Measurements from ENCODE around the gene RB1. TPM values are rescaled to one million over a fixed set of nuclear protein-coding genes. Genes with fewer than 3 reads are reported as not detected.

RB1 gene
- total and polyA plus RNA-seq, 2 donors (not counting 3 experiments of a cell fraction or from before 2014, with no cell fraction given) = 8.0 to 41.2 TPM

DNA sequence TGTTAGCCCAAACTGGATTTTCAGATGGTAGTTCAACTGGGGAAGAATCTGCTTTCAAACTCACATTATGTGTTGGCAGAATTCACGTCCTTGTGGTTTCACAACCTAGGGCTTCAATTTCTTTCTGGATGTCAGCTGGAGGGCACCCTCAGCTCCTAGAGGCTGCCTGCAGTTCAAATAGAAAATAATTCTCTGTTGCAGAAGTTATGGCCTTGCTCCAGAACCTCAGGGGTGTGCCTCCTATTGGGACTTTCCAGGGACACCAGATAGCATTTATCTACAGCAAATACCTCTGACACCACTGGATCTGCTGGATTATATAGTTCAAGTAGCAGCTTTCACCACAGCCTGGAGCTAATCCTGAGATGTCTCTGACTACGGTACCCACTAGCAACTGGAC is 11.8 kb upstream of the RB1 start:
- no peaks in the 10 kb centered on the region for H4K20me1 ChIP-seq (replicated peaks; ENCODE audit: control insufficient read depth, extremely low read depth, insufficient read depth, low read length)
- H3K9ac ChIP-seq (replicated peaks; ENCODE audit: extremely low read depth, insufficient read depth, low read length) = no peak overlapping the region
- no peaks in the 10 kb centered on the region for H3K9me3 ChIP-seq (replicated peaks; ENCODE audit: control insufficient read depth, insufficient read depth, low read length)
- peaks cover 15 to 27% of the 10 kb centered on the region in 2 experiments for H3K27me3 ChIP-seq (ENCODE audit: control insufficient read depth in 2 of 2, insufficient read depth in 2 of 2, low read length in 2 of 2)
- H2AFZ ChIP-seq (ENCODE audit: low read depth, low read length) = no peak overlapping the region
- H3K4me3 ChIP-seq (replicated peaks in 1 of 3; ENCODE audit: insufficient read depth in 1 of 3, low read depth in 1 of 3, low read length in 3 of 3) = no peak overlapping the region
- H3K36me3 ChIP-seq (ENCODE audit: control insufficient read depth in 2 of 2, extremely low read depth in 1 of 2, insufficient read depth in 2 of 2, low read length in 2 of 2) = no peaks in the 10 kb centered on the region
- dilution Hi-C loops (cut with MboI; ENCODE audit: extremely low pct_ligation_motif_present, low sequenced_read_pairs) (no loop called here), intact Hi-C loops (cut with micrococcal nuclease) (no loop called here)
- FAIRE-seq = no peak
- TF ChIP-seq FOS (IDR thresholded peaks at IDR 0.05; ENCODE audit: borderline replicate concordance, insufficient read depth, low read length) (no peak), MYC (IDR thresholded peaks at IDR 0.05; ENCODE audit: low read depth, low read length) (no peak), POLR2A (IDR thresholded peaks at IDR 0.05; ENCODE audit: low read depth, low read length) (no peak), GATA2 (IDR thresholded peaks at IDR 0.05; ENCODE audit: insufficient read depth, insufficient read length, low read depth, low read length) (no peak), JUN (IDR thresholded peaks at IDR 0.05; ENCODE audit: borderline replicate concordance, insufficient read depth, insufficient read length, low read depth) (no peak), EZH2 (IDR thresholded peaks at IDR 0.05; ENCODE audit: borderline replicate concordance, low read depth, low read length, severe bottlenecking) (no peak), POLR2AphosphoS5 (IDR thresholded peaks at IDR 0.05; ENCODE audit: insufficient read depth, low read depth, low read length) (no peak)
- TF ChIP-seq, protein P1, sequence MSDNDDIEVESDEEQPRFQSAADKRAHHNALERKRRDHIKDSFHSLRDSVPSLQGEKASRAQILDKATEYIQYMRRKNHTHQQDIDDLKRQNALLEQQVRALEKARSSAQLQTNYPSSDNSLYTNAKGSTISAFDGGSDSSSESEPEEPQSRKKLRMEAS (IDR thresholded peaks at IDR 0.05; ENCODE audit: insufficient read depth, insufficient read length) = no peak
- TF ChIP-seq, protein P2, sequence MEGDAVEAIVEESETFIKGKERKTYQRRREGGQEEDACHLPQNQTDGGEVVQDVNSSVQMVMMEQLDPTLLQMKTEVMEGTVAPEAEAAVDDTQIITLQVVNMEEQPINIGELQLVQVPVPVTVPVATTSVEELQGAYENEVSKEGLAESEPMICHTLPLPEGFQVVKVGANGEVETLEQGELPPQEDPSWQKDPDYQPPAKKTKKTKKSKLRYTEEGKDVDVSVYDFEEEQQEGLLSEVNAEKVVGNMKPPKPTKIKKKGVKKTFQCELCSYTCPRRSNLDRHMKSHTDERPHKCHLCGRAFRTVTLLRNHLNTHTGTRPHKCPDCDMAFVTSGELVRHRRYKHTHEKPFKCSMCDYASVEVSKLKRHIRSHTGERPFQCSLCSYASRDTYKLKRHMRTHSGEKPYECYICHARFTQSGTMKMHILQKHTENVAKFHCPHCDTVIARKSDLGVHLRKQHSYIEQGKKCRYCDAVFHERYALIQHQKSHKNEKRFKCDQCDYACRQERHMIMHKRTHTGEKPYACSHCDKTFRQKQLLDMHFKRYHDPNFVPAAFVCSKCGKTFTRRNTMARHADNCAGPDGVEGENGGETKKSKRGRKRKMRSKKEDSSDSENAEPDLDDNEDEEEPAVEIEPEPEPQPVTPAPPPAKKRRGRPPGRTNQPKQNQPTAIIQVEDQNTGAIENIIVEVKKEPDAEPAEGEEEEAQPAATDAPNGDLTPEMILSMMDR (IDR thresholded peaks at IDR 0.05; ENCODE audit: extremely low read depth in 1 of 2, insufficient read depth in 1 of 2, low read depth in 1 of 2, low read length in 2 of 2) = no peak
- no TSS peak for BruUV-seq (replicated peaks)
- H3K27ac ChIP-seq (ENCODE audit: insufficient read depth, low read depth, low read length) = no peak overlapping the region
- H3K9me1 ChIP-seq (replicated peaks; ENCODE audit: control insufficient read depth, extremely low read depth, insufficient read depth, low read length) = no peaks in the 10 kb centered on the region
- H3K79me2 ChIP-seq (ENCODE audit: control insufficient read depth, insufficient read depth, low read length) = no peaks in the 10 kb centered on the region
- no peak for DNase-seq (ENCODE audit: low read depth, low spot score)
- no peaks in the 10 kb centered on the region for H3K4me1 ChIP-seq (ENCODE audit: control insufficient read depth, extremely low read depth, insufficient read depth, low read length)
- POLR2A ChIA-PET = no interaction called here
- H3K4me2 ChIP-seq (ENCODE audit: insufficient read depth, low read length) = no peak overlapping the region
- CTCF ChIA-PET = interaction anchor here (0.6 to 1.0 kb wide), 2 partner anchors 9 to 288 kb away, joined by 3 to 4 read pairs; no protein-coding TSS in a partner anchor

Measured in endothelial cell of umbilical vein (primary cell).